ENCODE measurements around the gene CFAP157. TPM values are rescaled to one million over a fixed set of nuclear protein-coding genes. Genes with fewer than 3 reads are reported as not detected.

Gene CFAP157
- total and polyA plus RNA-seq, 2 of the 13 experiments (the other 11 are each of a cell fraction or from before 2014, with no cell fraction given): 0.07 TPM; not detected in 1

DNA sequence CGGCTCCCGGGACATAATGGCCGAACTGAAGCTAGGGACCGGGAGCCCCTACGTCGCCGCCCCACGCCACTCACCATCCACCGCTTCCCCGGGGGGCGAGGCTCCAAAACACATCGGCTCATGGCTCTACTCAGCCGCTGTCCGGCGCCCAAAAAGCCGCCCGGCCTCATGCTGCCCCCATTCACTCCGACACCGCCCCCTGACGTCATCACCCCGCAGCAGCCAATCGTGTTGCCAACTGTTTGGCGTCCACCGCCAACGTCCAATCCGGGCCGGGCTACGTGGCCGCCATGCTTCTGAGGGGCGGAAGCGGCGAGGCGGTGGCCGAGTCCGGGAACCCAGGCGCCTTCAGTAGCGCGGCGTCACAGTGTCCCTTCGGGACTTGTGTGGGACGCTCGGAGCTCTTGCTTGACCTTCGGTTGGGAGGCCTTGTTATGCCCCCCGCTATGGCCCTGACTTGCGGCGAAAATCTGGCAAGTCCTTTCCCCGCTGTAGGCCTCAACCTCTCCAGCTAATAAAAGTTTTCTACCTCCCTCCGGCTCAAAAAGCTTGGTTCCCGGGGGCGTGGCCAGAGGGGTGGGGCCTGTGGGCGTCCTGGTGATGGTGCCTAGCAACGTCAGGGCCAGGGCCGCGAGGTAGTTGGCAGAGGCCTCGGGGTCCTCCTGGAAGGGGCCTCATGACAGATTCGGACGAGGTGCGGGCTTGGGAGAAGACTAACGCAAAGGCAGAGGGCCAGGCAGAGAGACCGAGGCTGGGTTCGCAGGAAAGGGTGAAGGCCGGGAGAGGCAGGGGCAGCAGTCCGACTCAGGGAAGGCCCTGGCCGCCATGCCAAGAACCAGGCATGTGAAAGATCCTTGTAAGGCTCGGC is 8.9 kb downstream of the CFAP157 start, which contains the start of the genes PTRH1 and TTC16 (continued):
- TF ChIP-seq ZNF564 (CRISPR knock-in tag; IDR thresholded peaks at IDR 0.05) (no peak), TMF1 (CRISPR knock-in tag; IDR thresholded peaks at IDR 0.05; ENCODE audit: low read depth) (no peak), NFYB (CRISPR knock-in tag; IDR thresholded peaks at IDR 0.05) (peak; percentile 96), MIXL1 (CRISPR knock-in tag; IDR thresholded peaks at IDR 0.05) (no peak), WIZ (CRISPR knock-in tag; IDR thresholded peaks at IDR 0.05) (no peak), ZNF30 (CRISPR knock-in tag; IDR thresholded peaks at IDR 0.05) (no peak), MTF1 (CRISPR knock-in tag; IDR thresholded peaks at IDR 0.05) (no peak), TOPORS (CRISPR knock-in tag; IDR thresholded peaks at IDR 0.05) (no peak), FOXC1 (CRISPR knock-in tag; IDR thresholded peaks at IDR 0.05; ENCODE audit: borderline replicate concordance) (no peak), ZNF383 (CRISPR knock-in tag; IDR thresholded peaks at IDR 0.05; ENCODE audit: borderline replicate concordance) (no peak), TBL1XR1 (IDR thresholded peaks at IDR 0.05; ENCODE audit: borderline replicate concordance, low read length, partially characterized antibody) (no peak), GPN1 (CRISPR knock-in tag; IDR thresholded peaks at IDR 0.05; ENCODE audit: borderline replicate concordance) (no peak), SRY (CRISPR knock-in tag; IDR thresholded peaks at IDR 0.05) (peak; percentile 32; the same call in 1 of the 2 replicates), NBN (conservative IDR thresholded peaks at IDR 0.05) (no peak), EED (CRISPR knock-in tag; IDR thresholded peaks at IDR 0.05) (0 out of 2 replicates have a peak, but pooled peaks have one; percentile 44)
- TF ChIP-seq, protein P1, sequence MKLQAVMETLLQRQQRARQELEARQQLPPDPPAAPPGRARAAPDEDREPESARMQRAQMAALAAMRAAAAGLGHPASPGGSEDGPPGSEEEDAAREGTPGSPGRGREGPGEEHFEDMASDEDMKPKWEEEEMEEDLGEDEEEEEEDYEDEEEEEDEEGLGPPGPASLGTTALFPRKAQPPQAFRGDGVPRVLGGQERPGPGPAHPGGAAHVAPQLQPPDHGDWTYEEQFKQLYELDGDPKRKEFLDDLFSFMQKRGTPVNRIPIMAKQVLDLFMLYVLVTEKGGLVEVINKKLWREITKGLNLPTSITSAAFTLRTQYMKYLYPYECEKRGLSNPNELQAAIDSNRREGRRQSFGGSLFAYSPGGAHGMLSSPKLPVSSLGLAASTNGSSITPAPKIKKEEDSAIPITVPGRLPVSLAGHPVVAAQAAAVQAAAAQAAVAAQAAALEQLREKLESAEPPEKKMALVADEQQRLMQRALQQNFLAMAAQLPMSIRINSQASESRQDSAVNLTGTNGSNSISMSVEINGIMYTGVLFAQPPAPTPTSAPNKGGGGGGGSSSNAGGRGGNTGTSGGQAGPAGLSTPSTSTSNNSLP (IDR thresholded peaks at IDR 0.05; ENCODE audit: low read depth, low read length): no peak
- TF ChIP-seq, protein P2, sequence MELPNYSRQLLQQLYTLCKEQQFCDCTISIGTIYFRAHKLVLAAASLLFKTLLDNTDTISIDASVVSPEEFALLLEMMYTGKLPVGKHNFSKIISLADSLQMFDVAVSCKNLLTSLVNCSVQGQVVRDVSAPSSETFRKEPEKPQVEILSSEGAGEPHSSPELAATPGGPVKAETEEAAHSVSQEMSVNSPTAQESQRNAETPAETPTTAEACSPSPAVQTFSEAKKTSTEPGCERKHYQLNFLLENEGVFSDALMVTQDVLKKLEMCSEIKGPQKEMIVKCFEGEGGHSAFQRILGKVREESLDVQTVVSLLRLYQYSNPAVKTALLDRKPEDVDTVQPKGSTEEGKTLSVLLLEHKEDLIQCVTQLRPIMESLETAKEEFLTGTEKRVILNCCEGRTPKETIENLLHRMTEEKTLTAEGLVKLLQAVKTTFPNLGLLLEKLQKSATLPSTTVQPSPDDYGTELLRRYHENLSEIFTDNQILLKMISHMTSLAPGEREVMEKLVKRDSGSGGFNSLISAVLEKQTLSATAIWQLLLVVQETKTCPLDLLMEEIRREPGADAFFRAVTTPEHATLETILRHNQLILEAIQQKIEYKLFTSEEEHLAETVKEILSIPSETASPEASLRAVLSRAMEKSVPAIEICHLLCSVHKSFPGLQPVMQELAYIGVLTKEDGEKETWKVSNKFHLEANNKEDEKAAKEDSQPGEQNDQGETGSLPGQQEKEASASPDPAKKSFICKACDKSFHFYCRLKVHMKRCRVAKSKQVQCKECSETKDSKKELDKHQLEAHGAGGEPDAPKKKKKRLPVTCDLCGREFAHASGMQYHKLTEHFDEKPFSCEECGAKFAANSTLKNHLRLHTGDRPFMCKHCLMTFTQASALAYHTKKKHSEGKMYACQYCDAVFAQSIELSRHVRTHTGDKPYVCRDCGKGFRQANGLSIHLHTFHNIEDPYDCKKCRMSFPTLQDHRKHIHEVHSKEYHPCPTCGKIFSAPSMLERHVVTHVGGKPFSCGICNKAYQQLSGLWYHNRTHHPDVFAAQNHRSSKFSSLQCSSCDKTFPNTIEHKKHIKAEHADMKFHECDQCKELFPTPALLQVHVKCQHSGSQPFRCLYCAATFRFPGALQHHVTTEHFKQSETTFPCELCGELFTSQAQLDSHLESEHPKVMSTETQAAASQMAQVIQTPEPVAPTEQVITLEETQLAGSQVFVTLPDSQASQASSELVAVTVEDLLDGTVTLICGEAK (IDR thresholded peaks at IDR 0.05): no peak
- TF ChIP-seq, protein P2 (CRISPR knock-in tag; IDR thresholded peaks at IDR 0.05): no peak
- TF ChIP-seq, protein P3, sequence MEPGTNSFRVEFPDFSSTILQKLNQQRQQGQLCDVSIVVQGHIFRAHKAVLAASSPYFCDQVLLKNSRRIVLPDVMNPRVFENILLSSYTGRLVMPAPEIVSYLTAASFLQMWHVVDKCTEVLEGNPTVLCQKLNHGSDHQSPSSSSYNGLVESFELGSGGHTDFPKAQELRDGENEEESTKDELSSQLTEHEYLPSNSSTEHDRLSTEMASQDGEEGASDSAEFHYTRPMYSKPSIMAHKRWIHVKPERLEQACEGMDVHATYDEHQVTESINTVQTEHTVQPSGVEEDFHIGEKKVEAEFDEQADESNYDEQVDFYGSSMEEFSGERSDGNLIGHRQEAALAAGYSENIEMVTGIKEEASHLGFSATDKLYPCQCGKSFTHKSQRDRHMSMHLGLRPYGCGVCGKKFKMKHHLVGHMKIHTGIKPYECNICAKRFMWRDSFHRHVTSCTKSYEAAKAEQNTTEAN (CRISPR knock-in tag; conservative IDR thresholded peaks at IDR 0.05): 0 out of 2 replicates have a peak, but pooled peaks have one; percentile 46
